Measurements from ENCODE around the gene CHKA.

CHKA gene

GRCh38 chr11:68121067-68121899, at the start of gene CHKA:
Gene CHKA (minus strand): TSS chr11:68121388. CDS start chr11:68121177, 211 bp downstream.
- peak within 1 kb of the TSS; percentile 63 for H3K4me3 ChIP-seq (ENCODE audit: low read depth, low read length)
- TF ChIP-seq, protein P1, sequence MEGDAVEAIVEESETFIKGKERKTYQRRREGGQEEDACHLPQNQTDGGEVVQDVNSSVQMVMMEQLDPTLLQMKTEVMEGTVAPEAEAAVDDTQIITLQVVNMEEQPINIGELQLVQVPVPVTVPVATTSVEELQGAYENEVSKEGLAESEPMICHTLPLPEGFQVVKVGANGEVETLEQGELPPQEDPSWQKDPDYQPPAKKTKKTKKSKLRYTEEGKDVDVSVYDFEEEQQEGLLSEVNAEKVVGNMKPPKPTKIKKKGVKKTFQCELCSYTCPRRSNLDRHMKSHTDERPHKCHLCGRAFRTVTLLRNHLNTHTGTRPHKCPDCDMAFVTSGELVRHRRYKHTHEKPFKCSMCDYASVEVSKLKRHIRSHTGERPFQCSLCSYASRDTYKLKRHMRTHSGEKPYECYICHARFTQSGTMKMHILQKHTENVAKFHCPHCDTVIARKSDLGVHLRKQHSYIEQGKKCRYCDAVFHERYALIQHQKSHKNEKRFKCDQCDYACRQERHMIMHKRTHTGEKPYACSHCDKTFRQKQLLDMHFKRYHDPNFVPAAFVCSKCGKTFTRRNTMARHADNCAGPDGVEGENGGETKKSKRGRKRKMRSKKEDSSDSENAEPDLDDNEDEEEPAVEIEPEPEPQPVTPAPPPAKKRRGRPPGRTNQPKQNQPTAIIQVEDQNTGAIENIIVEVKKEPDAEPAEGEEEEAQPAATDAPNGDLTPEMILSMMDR (IDR thresholded peaks at IDR 0.05; ENCODE audit: low read depth, low read length), result no peak

- H3K4me3 ChIP-seq (ENCODE audit: low read depth, low read length), result no peak overlapping the region
- TF ChIP-seq, protein P1 (IDR thresholded peaks at IDR 0.05; ENCODE audit: low read depth, low read length), result no peak
Observed at GRCh38 chr11:68169442-68169841, 48.3 kb upstream of the CHKA start.

DNA sequence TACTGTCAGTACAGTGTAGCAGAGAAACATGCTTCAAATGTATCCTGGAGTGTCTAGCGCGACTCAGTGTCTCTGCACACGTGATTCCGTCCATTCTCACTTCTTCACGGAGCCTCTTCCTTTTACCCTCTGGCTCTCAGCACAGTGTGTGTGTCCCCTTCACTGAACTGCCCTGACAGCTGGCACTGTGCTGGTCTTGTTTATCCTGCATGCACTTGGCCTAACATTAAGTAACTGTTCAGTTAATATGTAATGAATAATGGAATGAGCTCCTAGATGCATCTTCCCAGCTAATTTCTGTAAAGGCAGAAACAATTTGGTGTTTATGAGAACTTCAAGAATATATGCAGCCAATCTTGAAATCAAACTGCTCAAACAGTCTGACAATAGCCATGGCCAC, 47.5 kb upstream of the CHKA start:
- H3K4me3 ChIP-seq (ENCODE audit: low read depth, low read length), result no peak overlapping the region
- TF ChIP-seq, protein P1 (IDR thresholded peaks at IDR 0.05; ENCODE audit: low read depth, low read length), result no peak

- H3K4me3 ChIP-seq (ENCODE audit: low read depth, low read length), result no peak overlapping the region
- TF ChIP-seq, protein P1 (IDR thresholded peaks at IDR 0.05; ENCODE audit: low read depth, low read length), result no peak
Observed at GRCh38 chr11:68167474-68167873, 46.3 kb upstream of the CHKA start.

GRCh38 chr11:68166969-68167368, 45.8 kb upstream of the CHKA start:
- H3K4me3 ChIP-seq (ENCODE audit: low read depth, low read length), result no peak overlapping the region
- TF ChIP-seq, protein P1 (IDR thresholded peaks at IDR 0.05; ENCODE audit: low read depth, low read length), result no peak

- TF ChIP-seq, protein P1 (IDR thresholded peaks at IDR 0.05; ENCODE audit: low read depth, low read length), result no peak
- H3K4me3 ChIP-seq (ENCODE audit: low read depth, low read length), result no peak overlapping the region
Observed at GRCh38 chr11:68165601-68166000, 44.4 kb upstream of the CHKA start.

DNA sequence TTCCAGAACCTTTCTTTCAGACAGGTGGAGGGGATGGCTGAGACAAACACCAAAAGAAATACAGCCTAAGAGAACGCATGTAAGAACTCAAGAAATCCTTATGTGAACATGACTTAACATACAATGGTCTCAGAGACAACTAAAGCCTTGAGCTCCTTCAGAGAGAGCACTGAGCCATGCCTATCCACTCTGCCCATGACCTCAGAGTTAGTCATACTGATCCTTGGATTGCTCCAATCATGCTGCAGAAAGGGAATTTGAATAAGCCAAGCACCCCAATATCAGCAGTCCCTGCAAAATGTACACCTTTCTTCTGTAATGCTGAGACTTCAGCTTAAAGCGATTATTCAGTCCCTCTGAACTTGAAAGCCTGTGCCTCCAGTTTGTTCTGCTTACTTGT, 43.2 kb upstream of the CHKA start:
- TF ChIP-seq, protein P1 (IDR thresholded peaks at IDR 0.05; ENCODE audit: low read depth, low read length), result no peak
- H3K4me3 ChIP-seq (ENCODE audit: low read depth, low read length), result no peak overlapping the region
